IMR-90 (cell line): ENCODE data around the gene MYO5A.
"Not testable (repeated sequence)": the region's sequence is repeated elsewhere in the genome, so short reads cannot be mapped to it uniquely, and the experiment has no call there.

Experiments
- BHLHE40 ChIP-seq: fragments of 150-350 bp; IDR thresholded peaks from 2 replicates; pipeline ENCODE4 v1.6.1; 2016; ENCODE audit warnings: mild to moderate bottlenecking, low read depth, low read length
- CEBPB ChIP-seq: IDR thresholded peaks from 2 replicates; pipeline ENCODE4 v1.6.1; 2012; ENCODE audit warnings: low read depth, low read length, improper control_type of control experiment
- CHD1 ChIP-seq: IDR thresholded peaks from 2 replicates; pipeline ENCODE4 v1.6.1; 2012; ENCODE audit warnings: low read depth, low read length, improper control_type of control experiment
- ELK1 ChIP-seq: fragments of 150-350 bp; IDR thresholded peaks from 2 replicates; pipeline ENCODE4 v1.6.1; 2016; ENCODE audit warnings: low read depth, mild to moderate bottlenecking, low read length, moderate library complexity, borderline replicate concordance
- MAFK ChIP-seq: IDR thresholded peaks from 2 replicates; pipeline ENCODE4 v1.6.1; 2012; ENCODE audit warnings: low read depth, low read length, improper control_type of control experiment
- MAZ ChIP-seq: IDR thresholded peaks from 2 replicates; pipeline ENCODE4 v1.6.1; 2012; ENCODE audit warnings: low read depth, mild to moderate bottlenecking, low read length, improper control_type of control experiment, moderate library complexity, borderline replicate concordance
- MXI1 ChIP-seq: IDR thresholded peaks from 2 replicates; pipeline ENCODE4 v1.6.1; 2012; ENCODE audit warnings: low read depth, mild to moderate bottlenecking, low read length, moderate library complexity, borderline replicate concordance
- NFE2L2 ChIP-seq: fragments of 150-350 bp; IDR thresholded peaks from 2 replicates; pipeline ENCODE4 v1.6.1; 2016; ENCODE audit warnings: low read depth, mild to moderate bottlenecking, low read length
- POLR2A ChIP-seq: IDR thresholded peaks from 2 replicates; pipeline ENCODE4 v1.6.1; 2012; ENCODE audit warnings: mild to moderate bottlenecking, low read depth, low read length
- RAD21 ChIP-seq: IDR thresholded peaks from 2 replicates; pipeline ENCODE4 v1.6.1; 2012; ENCODE audit warnings: low read length, improper control_type of control experiment
- RCOR1 ChIP-seq: IDR thresholded peaks from 2 replicates; pipeline ENCODE4 v1.6.1; 2012; ENCODE audit warnings: mild to moderate bottlenecking, low read length, improper control_type of control experiment; ENCODE audit not compliant: insufficient replicate concordance
- SMC3 ChIP-seq: fragments of 150-350 bp; IDR thresholded peaks from 2 replicates; pipeline ENCODE4 v1.6.1; 2016; ENCODE audit warnings: low read depth, mild to moderate bottlenecking, antibody characterized with exemption, low read length, moderate library complexity
- TF ChIP-seq, protein P1 (sequence below): conservative IDR thresholded peaks from 2 replicates; pipeline ENCODE4 v1.5.1; 2012; ENCODE audit warnings: mild to moderate bottlenecking, low read depth, low read length, improper control_type of control experiment
- TF ChIP-seq, protein P2 (sequence below): fragments of 150-350 bp; IDR thresholded peaks from 2 replicates; pipeline ENCODE4 v1.6.1; 2017; ENCODE audit warnings: mild to moderate bottlenecking, antibody characterized with exemption, low read length, low read depth

- not testable (repeated sequence) for TF ChIP-seq RCOR1, MAFK, POLR2A, MXI1, SMC3, RAD21, CHD1, CEBPB, MAZ, BHLHE40, NFE2L2, ELK1
- TF ChIP-seq, protein P1, sequence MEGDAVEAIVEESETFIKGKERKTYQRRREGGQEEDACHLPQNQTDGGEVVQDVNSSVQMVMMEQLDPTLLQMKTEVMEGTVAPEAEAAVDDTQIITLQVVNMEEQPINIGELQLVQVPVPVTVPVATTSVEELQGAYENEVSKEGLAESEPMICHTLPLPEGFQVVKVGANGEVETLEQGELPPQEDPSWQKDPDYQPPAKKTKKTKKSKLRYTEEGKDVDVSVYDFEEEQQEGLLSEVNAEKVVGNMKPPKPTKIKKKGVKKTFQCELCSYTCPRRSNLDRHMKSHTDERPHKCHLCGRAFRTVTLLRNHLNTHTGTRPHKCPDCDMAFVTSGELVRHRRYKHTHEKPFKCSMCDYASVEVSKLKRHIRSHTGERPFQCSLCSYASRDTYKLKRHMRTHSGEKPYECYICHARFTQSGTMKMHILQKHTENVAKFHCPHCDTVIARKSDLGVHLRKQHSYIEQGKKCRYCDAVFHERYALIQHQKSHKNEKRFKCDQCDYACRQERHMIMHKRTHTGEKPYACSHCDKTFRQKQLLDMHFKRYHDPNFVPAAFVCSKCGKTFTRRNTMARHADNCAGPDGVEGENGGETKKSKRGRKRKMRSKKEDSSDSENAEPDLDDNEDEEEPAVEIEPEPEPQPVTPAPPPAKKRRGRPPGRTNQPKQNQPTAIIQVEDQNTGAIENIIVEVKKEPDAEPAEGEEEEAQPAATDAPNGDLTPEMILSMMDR, result not testable (repeated sequence)
- TF ChIP-seq, protein P2, sequence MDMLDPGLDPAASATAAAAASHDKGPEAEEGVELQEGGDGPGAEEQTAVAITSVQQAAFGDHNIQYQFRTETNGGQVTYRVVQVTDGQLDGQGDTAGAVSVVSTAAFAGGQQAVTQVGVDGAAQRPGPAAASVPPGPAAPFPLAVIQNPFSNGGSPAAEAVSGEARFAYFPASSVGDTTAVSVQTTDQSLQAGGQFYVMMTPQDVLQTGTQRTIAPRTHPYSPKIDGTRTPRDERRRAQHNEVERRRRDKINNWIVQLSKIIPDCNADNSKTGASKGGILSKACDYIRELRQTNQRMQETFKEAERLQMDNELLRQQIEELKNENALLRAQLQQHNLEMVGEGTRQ, result not testable (repeated sequence)
Observed at GRCh38 chr15:52439042-52439441, 89.6 kb downstream of the MYO5A start.
